Activated B cell treated with CpG ODN at 0.5 μM for 24 hours (primary cell): ENCODE measurements around the gene TMEM158. TPM values are rescaled to one million over a fixed set of nuclear protein-coding genes. Genes with fewer than 3 reads are reported as not detected.

Source experiments
- ATAC-seq: fragments of 200-7000 bp; cut with Tn5 transposase; one replicate; pipeline ENCODE4 v1.10.0; 2021; ENCODE audit warnings: low read depth, mild to moderate bottlenecking, moderate library complexity
- CTCF ChIA-PET: fragments of 350-600 bp; sonication (Branson Sonifier 250); formaldehyde crosslinking; loops from one replicate; lab custom pipeline; 2021; ENCODE audit warnings: antibody characterized with exemption; lab: Charles Lee
- POLR2A ChIA-PET: fragments of 350-600 bp; sonication (Branson Sonifier 250); formaldehyde crosslinking; loops from one replicate; lab custom pipeline; 2021; ENCODE audit warnings: antibody characterized with exemption; lab: Charles Lee
- DNase-seq: peaks from one replicate; pipeline ENCODE4 v3.0.0; 2022
- H3K27ac Mint-ChIP-seq: one replicate; pipeline ENCODE4 v1.8.0; 2020; ENCODE audit warnings: mixed read lengths
- H3K27me3 Mint-ChIP-seq: one replicate; pipeline ENCODE4 v1.8.0; 2021; ENCODE audit warnings: mixed read lengths
- H3K36me3 Mint-ChIP-seq: one replicate; pipeline ENCODE4 v1.8.0; 2021; ENCODE audit warnings: low read depth, mixed read lengths
- H3K4me1 Mint-ChIP-seq: one replicate; pipeline ENCODE4 v1.8.0; 2021; ENCODE audit warnings: mixed read lengths
- H3K4me3 Mint-ChIP-seq: one replicate; pipeline ENCODE4 v1.8.0; 2020; ENCODE audit warnings: mild to moderate bottlenecking, mixed read lengths
- H3K9me3 Mint-ChIP-seq: one replicate; pipeline ENCODE4 v1.8.0; 2020; ENCODE audit warnings: mixed read lengths
- intact Hi-C: fragments of 100-400 bp; cut with micrococcal nuclease; formaldehyde crosslinking; loops from one replicate; pipeline ENCODE4 v1.15.1; 2024
- total RNA-seq: library from RNA; stranded (reverse); gene quantifications from 2 replicates; pipeline ENCODE4 v1.2.3, GENCODE V29; 2022
- TF ChIP-seq, protein P1 (sequence below): fragments of 200-600 bp; IDR thresholded peaks from one replicate; pipeline ENCODE4 v1.8.0; 2022; ENCODE audit warnings: antibody characterized with exemption, mild to moderate bottlenecking

TMEM158 gene
- total RNA-seq, 1 donor from 2014 or later, result 0.13 TPM

DNA sequence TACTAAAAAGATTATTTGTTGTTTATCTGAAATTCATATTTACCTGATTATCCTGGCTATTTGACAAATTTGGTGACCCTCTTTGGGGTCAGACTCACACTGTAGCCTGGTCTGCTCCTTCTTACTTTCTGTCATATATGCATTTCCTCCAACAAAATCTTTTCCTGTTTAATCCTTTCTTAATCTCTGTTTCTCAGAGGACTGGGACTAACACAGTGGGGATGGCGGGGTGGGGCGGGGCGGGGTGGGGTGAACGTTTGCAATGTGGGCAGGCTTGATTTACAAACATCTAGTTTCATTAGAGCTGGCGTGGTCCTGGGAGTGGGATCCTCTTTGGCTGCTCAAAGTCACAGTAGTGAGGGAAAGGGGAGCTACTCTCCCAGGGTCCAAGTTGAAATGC, 44.6 kb downstream of the TMEM158 start:
- CTCF ChIA-PET, result no interaction called here
- TF ChIP-seq, protein P1, sequence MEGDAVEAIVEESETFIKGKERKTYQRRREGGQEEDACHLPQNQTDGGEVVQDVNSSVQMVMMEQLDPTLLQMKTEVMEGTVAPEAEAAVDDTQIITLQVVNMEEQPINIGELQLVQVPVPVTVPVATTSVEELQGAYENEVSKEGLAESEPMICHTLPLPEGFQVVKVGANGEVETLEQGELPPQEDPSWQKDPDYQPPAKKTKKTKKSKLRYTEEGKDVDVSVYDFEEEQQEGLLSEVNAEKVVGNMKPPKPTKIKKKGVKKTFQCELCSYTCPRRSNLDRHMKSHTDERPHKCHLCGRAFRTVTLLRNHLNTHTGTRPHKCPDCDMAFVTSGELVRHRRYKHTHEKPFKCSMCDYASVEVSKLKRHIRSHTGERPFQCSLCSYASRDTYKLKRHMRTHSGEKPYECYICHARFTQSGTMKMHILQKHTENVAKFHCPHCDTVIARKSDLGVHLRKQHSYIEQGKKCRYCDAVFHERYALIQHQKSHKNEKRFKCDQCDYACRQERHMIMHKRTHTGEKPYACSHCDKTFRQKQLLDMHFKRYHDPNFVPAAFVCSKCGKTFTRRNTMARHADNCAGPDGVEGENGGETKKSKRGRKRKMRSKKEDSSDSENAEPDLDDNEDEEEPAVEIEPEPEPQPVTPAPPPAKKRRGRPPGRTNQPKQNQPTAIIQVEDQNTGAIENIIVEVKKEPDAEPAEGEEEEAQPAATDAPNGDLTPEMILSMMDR, result no peak
- no peak for ATAC-seq
- intact Hi-C loops, result no loop called here
- H3K27ac Mint-ChIP-seq, result no peak overlapping the region
- POLR2A ChIA-PET, result no interaction called here
- no peaks in the 10 kb centered on the region for H3K36me3 Mint-ChIP-seq
- no peaks in the 10 kb centered on the region for H3K4me1 Mint-ChIP-seq
- H3K27me3 Mint-ChIP-seq, result peaks cover 15% of the 10 kb centered on the region
- DNase-seq, result no peak
- H3K4me3 Mint-ChIP-seq, result no peak overlapping the region
- H3K9me3 Mint-ChIP-seq, result no peaks in the 10 kb centered on the region

GRCh38 chr3:45180899-45181298, 45.2 kb downstream of the TMEM158 start:
- TF ChIP-seq, protein P1, result no peak
- ChIA-PET CTCF (no interaction called here), POLR2A (no interaction called here)
- H3K27ac Mint-ChIP-seq, result no peak overlapping the region
- no peak for DNase-seq
- H3K36me3 Mint-ChIP-seq, result no peaks in the 10 kb centered on the region
- H3K27me3 Mint-ChIP-seq, result peaks cover 15% of the 10 kb centered on the region
- no peaks in the 10 kb centered on the region for H3K9me3 Mint-ChIP-seq
- no peak for ATAC-seq
- H3K4me3 Mint-ChIP-seq, result no peak overlapping the region
- intact Hi-C loops, result no loop called here
- H3K4me1 Mint-ChIP-seq, result no peaks in the 10 kb centered on the region

- TF ChIP-seq, protein P1, result no peak
- Mint-ChIP-seq H3K4me3 (no peak overlapping the region), H3K27me3 (peaks cover 12% of the 10 kb centered on the region), H3K27ac (no peak overlapping the region), H3K36me3 (no peaks in the 10 kb centered on the region), H3K4me1 (no peaks in the 10 kb centered on the region), H3K9me3 (no peaks in the 10 kb centered on the region)
- CTCF ChIA-PET, result no interaction called here
- no peak for DNase-seq
- intact Hi-C loops, result no loop called here
- no peak for ATAC-seq
- POLR2A ChIA-PET, result no interaction called here
Observed at GRCh38 chr3:45180051-45180450, 46.0 kb downstream of the TMEM158 start.

- no peaks in the 10 kb centered on the region for H3K9me3 Mint-ChIP-seq
- intact Hi-C loops, result no loop called here
Observed at GRCh38 chr3:45179163-45179562, 46.9 kb downstream of the TMEM158 start.

DNA sequence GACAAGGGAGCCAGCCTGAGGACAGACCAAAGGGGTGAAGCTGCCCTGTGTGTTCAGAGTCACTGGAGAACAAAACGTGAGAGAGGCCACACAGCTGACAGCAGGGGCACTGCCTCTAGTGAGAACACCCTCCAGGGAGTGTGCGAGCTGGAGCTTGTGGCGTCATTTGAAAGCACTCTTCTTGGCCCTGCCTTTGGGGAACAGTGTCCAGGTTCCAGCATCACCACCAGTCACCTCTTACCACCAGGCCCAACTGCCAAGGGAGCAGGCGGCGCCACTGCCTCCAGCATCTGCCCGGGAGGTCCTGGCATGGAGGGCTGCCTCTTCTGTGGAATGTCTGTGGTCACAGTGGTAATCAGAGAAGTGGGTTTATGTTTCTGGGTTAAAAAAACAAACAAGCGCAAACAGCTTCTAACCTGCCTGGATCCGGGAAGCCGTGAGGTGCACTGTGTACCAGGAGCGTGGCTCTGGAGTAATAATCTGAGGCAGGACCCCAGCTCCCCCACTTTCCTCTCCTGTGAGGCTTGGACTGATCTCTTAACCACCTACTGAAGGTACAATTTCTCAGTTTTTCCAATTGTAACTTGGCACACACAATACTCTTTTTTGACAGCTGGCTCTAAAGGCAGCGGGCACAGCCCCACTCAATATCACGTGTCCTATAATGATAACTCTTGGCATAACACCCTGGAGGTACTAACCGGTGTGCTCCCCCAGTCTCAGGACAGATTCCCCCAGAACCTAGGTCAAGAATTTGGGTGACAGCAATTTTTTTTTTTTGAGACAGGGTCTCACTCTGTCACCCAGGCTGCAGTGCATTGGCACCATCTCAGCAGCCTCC, 47.7 kb downstream of the TMEM158 start:
- TF ChIP-seq, protein P1, result no peak
- DNase-seq, result no peak
- no peak for ATAC-seq
- ChIA-PET CTCF (no interaction called here), POLR2A (no interaction called here)
- Mint-ChIP-seq H3K9me3 (no peaks in the 10 kb centered on the region), H3K4me3 (no peak overlapping the region), H3K27me3 (peaks cover 12% of the 10 kb centered on the region), H3K4me1 (no peaks in the 10 kb centered on the region), H3K36me3 (no peaks in the 10 kb centered on the region), H3K27ac (no peak overlapping the region)
- intact Hi-C loops, result no loop called here

More at GRCh38 chr3:45179163-45179562, 46.9 kb downstream of the TMEM158 start:
- Mint-ChIP-seq H3K4me3 (no peak overlapping the region), H3K36me3 (no peaks in the 10 kb centered on the region), H3K4me1 (no peaks in the 10 kb centered on the region), H3K27me3 (peaks cover 12% of the 10 kb centered on the region), H3K27ac (no peak overlapping the region)
- TF ChIP-seq, protein P1, result no peak
- CTCF ChIA-PET, result no interaction called here
- POLR2A ChIA-PET, result no interaction called here
- no peak for ATAC-seq
- no peak for DNase-seq
